Pancreas (tissue), 10 donors: ENCODE measurements around the gene GADD45B. TPM values are rescaled to one million over a fixed set of nuclear protein-coding genes. Genes with fewer than 3 reads are reported as not detected.

ENCODE experiments used
- ATAC-seq, 4 donors: fragments of 200-7000 bp; cut with Tn5 transposase; one replicate each; pipeline versions ENCODE4 v1.8.0 to v1.9.1; 2020; ENCODE audit warnings: mild to moderate bottlenecking in 4 of 4, moderate library complexity in 4 of 4
- DNase-seq, 6 donors: peaks; one replicate each; pipeline ENCODE4 v3.0.0-alpha.2; 2020
- FAIRE-seq: peaks from 2 replicates; lab custom pipeline; 2012; peaks lifted over from hg19 to GRCh38; lab: Jason Lieb, UNC
- H3K27ac ChIP-seq, 4 donors: fragments of 200-600 bp; sonication (generic); 1 replicate in 3 of 4; 2 replicates in 1 of 4; pipeline versions ENCODE4 v1.5.0 to v1.8.0; 2020
- H3K27me3 ChIP-seq, 4 donors: fragments of 200-600 bp; one replicate each; pipeline ENCODE4 v1.8.0; 2021
- H3K36me3 ChIP-seq, 3 donors: fragments of 200-600 bp; sonication (generic) in 1 of 3; one replicate each; pipeline versions ENCODE4 v1.5.0 to v1.8.0; 2020 to 2021
- H3K4me1 ChIP-seq, 3 donors: fragments of 200-600 bp; one replicate each; pipeline ENCODE4 v1.8.0; 2021
- H3K4me3 ChIP-seq, 4 donors: fragments of 200-600 bp; sonication (generic) in 2 of 4; one replicate each; pipeline versions ENCODE4 v1.5.0 to v1.8.0; 2020 to 2021
- H3K9me3 ChIP-seq, 4 donors: fragments of 200-600 bp; one replicate each; pipeline ENCODE4 v1.8.0; 2021
- WGBS, 2 donors: extraction: QIAGEN DNeasy Blood & Tissue Kit; methylation state at CpG; one replicate each; pipeline ENCODE4 v1.1.7; 2013; 5-methylcytosine and 5-hydroxymethylcytosine counted together
- intact Hi-C, 3 donors: fragments of 100-400 bp; cut with DNase I; formaldehyde crosslinking; loops; one replicate each; pipeline versions ENCODE4 v1.11.1 to v1.14.2; 2022
- polyA plus RNA-seq, 2 donors: library from polyadenylated mRNA; stranded (reverse); fragments of 200-250 nt; gene quantifications; one replicate each; pipeline ENCODE4 v1.2.3, GENCODE V29; 2013
- total RNA-seq, 6 donors: library from RNA; stranded (reverse); fragmentation: NEBNext Ultra II Directional in 4 of 6; extraction: Animal tissue kit (Norgen Biotek cat#: 25700) in 4 of 6; gene quantifications; one replicate each; pipeline versions ENCODE4 v1.2.1 to v1.2.4, GENCODE V29; 2021 to 2023
- TF ChIP-seq, protein P1 (sequence below), 4 donors: fragments of 200-600 bp; sonication (generic) in 3 of 4; IDR thresholded peaks; one replicate each; pipeline versions ENCODE4 v1.5.0 to v1.8.0; 2021; ENCODE audit warnings: antibody characterized with exemption in 4 of 4
- donor health status: healthy with polysubstance abuse.
- donor health status: DM: no; HTN: no; CAD: no; lungs with moderate emphysema.
- donor health status: DM: no; HTN: no; CAD: no.
- donor health status: control.
- donor health status: control.
- donor health status: Bipolar disorder and iron deficiency.
- donor health status: DM: yes; HTN: yes; CAD: no.
- donor health status: DM: no; HTN: no; CAD: no.
- donor health status: DM: no; HTN: no; CAD: no.
- donor health status: DM: yes; HTN: yes; CAD: no.

The GADD45B gene
- total and polyA plus RNA-seq, 8 donors = 20.4 to 237 (median 47.9) TPM

DNA sequence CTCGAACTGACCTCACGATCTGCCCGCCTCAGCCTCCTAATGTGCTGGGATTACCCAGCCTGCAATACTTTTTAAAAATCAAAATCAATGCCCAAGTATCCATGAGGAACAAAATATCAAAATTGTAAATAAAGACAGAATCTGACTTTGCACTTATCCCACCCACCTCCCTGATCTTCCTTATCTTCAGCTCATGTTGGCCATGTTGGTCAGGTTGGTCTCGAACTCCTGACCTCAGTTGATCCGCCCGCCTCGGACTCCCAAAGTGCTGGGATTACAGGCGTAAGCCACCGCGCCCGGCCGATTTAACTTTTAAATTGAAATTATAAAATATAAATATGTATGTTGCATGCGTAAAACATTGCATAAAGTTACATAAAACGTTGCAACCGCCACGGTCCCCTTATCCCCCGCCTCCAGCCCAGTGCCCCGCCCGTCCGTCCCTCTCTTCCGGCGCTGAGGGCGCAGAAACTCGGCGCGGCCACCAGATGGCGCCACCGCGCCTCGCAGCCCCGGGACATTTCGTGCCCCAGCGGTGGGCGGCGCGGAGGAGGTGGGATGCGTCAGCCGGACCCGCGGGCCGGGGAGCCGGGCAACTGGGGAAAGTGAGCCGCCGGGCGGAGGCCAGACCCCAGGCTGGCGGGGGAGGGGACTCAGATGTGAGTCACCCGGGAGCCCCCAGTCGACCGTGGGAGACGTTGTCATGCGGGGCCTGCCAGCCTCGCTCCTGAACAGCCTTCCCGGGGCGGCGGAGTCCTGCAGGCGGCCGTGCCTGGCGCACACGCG lies 1.5 kb upstream of the GADD45B start:
- Histone ChIP-seq H3K9me3 (no peaks in the 10 kb centered on the region), H3K4me3 (peak overlapping the region in 3 of 4 donors; percentile 26 to 96 (median 91)), H3K27me3 (no peaks in the 10 kb centered on the region), H3K36me3 (no peaks in the 10 kb centered on the region), H3K4me1 (peaks cover 0 to 3% (median 0%) of the 10 kb centered on the region in 3 donors), H3K27ac (peak overlapping the region; percentile 74 to 89 (median 82))
- intact Hi-C loops = loop anchor here in 1 of 3 donors (5.0 to 10.0 kb wide), 3 partner anchors 68 to 138 kb away; no protein-coding TSS in a partner anchor
- peak; percentile 60 to 69 (median 61) for ATAC-seq
- TF ChIP-seq, protein P1, sequence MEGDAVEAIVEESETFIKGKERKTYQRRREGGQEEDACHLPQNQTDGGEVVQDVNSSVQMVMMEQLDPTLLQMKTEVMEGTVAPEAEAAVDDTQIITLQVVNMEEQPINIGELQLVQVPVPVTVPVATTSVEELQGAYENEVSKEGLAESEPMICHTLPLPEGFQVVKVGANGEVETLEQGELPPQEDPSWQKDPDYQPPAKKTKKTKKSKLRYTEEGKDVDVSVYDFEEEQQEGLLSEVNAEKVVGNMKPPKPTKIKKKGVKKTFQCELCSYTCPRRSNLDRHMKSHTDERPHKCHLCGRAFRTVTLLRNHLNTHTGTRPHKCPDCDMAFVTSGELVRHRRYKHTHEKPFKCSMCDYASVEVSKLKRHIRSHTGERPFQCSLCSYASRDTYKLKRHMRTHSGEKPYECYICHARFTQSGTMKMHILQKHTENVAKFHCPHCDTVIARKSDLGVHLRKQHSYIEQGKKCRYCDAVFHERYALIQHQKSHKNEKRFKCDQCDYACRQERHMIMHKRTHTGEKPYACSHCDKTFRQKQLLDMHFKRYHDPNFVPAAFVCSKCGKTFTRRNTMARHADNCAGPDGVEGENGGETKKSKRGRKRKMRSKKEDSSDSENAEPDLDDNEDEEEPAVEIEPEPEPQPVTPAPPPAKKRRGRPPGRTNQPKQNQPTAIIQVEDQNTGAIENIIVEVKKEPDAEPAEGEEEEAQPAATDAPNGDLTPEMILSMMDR (IDR thresholded peaks at IDR 0.05) = peak; percentile 96 to 98 (median 97)
- WGBS, 2 donors = 5 to 8% methylated on average over 42 to 60 of the region's 60 CpGs
- peak; percentile 80 to 94 (median 89) for DNase-seq
- FAIRE-seq = no peak

DNA sequence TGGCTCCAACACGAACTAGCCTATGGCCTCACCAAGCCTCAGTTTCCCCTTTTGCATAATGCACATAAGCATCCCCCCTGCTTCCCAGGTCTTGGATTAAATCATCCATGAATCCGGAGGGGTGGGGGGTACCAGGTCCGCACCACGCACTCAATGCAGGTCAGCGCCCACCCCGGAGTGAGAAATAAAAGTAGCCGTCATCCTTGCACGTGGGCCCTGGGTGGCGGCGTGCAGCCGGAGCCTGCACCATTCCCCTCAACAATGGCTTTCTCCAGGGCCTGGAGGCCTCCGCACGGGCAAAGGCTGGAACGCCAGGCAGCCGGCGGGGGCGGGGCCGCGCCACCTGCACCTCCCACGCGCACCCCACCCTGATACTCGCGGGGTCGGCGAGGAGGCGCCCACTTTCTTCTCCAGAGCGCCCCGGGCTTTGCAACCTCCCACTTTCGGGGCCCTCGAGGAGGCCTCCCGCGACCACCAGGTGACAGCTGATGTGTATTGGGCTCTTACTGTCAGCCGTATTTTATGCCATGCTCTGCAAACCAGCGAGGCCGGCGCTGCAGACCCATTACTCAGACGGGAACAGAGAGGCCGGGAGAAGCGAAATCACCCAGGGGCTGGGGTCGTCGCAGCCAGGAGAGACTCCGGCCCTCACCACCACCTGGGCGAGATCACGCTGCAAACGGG lies 767 bp upstream of the GADD45B start:
- peak; percentile 38 to 49 (median 44) for ATAC-seq
- intact Hi-C loops = loop anchor here in 1 of 3 donors (5.0 to 10.0 kb wide), 2 partner anchors 67 to 110 kb away; no protein-coding TSS in a partner anchor

GRCh38 chr19:2476451-2477140 lies 669 bp downstream of the GADD45B start:
- WGBS, 2 donors = 1% methylated on average over 34 to 42 of the region's 42 CpGs

More for the DNA sequence above, 767 bp upstream of the GADD45B start:
- Histone ChIP-seq H3K27me3 (no peaks in the 10 kb centered on the region), H3K36me3 (no peaks in the 10 kb centered on the region), H3K4me3 (peak overlapping the region; percentile 26 to 96 (median 90)), H3K4me1 (peaks cover 0 to 3% (median 0%) of the 10 kb centered on the region in 3 donors), H3K27ac (peak overlapping the region; percentile 74 to 89 (median 82)), H3K9me3 (no peaks in the 10 kb centered on the region)
- WGBS, 2 donors = 0 to 1% methylated on average over 37 to 45 of the region's 45 CpGs
- TF ChIP-seq, protein P1 (IDR thresholded peaks at IDR 0.05) = no peak
- no peak for FAIRE-seq
- DNase-seq = peak; percentile 59 to 87 (median 72)

DNA sequence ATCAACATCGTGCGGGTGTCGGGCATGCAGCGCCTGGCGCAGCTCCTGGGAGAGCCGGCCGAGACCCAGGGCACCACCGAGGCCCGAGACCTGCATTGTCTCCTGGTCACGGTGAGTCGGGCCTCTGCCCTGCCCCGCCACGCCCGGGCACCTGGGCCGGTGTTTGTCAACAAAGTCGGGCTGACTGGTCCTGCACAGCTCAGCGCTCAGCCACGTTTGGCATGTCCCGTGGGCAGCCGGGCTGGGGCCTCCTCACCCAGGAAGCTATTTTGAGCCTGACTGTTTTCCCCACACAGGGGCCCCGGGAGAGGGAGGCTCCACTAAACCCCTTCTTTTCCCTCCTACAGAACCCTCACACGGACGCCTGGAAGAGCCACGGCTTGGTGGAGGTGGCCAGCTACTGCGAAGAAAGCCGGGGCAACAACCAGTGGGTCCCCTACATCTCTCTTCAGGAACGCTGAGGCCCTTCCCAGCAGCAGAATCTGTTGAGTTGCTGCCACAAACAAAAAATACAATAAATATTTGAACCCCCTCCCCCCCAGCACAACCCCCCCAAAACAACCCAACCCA lies 1.3 kb downstream of the GADD45B start:
- no peaks in the 10 kb centered on the region for H3K9me3 ChIP-seq
- no peak for FAIRE-seq
- TF ChIP-seq, protein P1 (IDR thresholded peaks at IDR 0.05) = no peak
- ATAC-seq = peak in 3 of 4 donors; percentile 0 to 3 (median 2)
- H3K4me1 ChIP-seq = peaks cover 0 to 3% (median 0%) of the 10 kb centered on the region in 3 donors
- intact Hi-C loops = loop anchor here in 1 of 3 donors (5.0 to 10.0 kb wide), 2 partner anchors 65 to 108 kb away; no protein-coding TSS in a partner anchor
- no peaks in the 10 kb centered on the region for H3K36me3 ChIP-seq
- no peaks in the 10 kb centered on the region for H3K27me3 ChIP-seq
- 5 to 9% methylated on average over 23 to 27 of the region's 27 CpGs for WGBS, 2 donors
- peak; percentile 46 to 90 (median 64) for DNase-seq
- peak overlapping the region; percentile 24 to 89 (median 78) for H3K27ac ChIP-seq
- peak overlapping the region; percentile 89 to 96 (median 94) for H3K4me3 ChIP-seq

More at GRCh38 chr19:2476451-2477140, 669 bp downstream of the GADD45B start:
- intact Hi-C loops = loop anchor here in 1 of 3 donors (5.0 to 10.0 kb wide), 2 partner anchors 66 to 108 kb away; no protein-coding TSS in a partner anchor
- Histone ChIP-seq H3K4me3 (peak overlapping the region; percentile 89 to 96 (median 94)), H3K27me3 (no peaks in the 10 kb centered on the region), H3K4me1 (peaks cover 0 to 3% (median 0%) of the 10 kb centered on the region in 3 donors), H3K27ac (peak overlapping the region; percentile 74 to 89 (median 78)), H3K36me3 (no peaks in the 10 kb centered on the region), H3K9me3 (no peaks in the 10 kb centered on the region)
- TF ChIP-seq, protein P1 (IDR thresholded peaks at IDR 0.05) = no peak
- peak; percentile 1 to 3 (median 2) for ATAC-seq
- DNase-seq = peak; percentile 50 to 87 (median 70)
- FAIRE-seq = no peak
